Loucy (cell line): Measurements from ENCODE around the gene ARMH3.

Source experiments
- H2AFZ ChIP-seq: fragments of 200-600 bp; sonication (generic); 2 replicates; pipeline ENCODE4 v1.6.0; 2016; ENCODE audit warnings: antibody characterized with exemption, mild to moderate bottlenecking, low read length, moderate library complexity
- H3F3A ChIP-seq: fragments of 200-600 bp; 2 replicates; pipeline ENCODE4 v1.6.0; 2016; ENCODE audit warnings: antibody characterized with exemption, low read depth, mild to moderate bottlenecking
- H3K27me3 ChIP-seq: fragments of 200-600 bp; sonication (generic); 2 replicates; pipeline ENCODE4 v1.6.1; 2014; ENCODE audit warnings: low read length, mild to moderate bottlenecking; ENCODE audit not compliant: insufficient read depth, poor library complexity, severe bottlenecking
- H3K36me3 ChIP-seq: fragments of 200-600 bp; sonication (generic); 2 replicates; pipeline ENCODE4 v1.6.1; 2016; ENCODE audit warnings: low read length; ENCODE audit not compliant: insufficient read depth
- H3K4me1 ChIP-seq: fragments of 200-600 bp; sonication (generic); 2 replicates; pipeline ENCODE4 v1.5.1; 2014; ENCODE audit warnings: low read length, mild to moderate bottlenecking; ENCODE audit not compliant: insufficient read depth, poor library complexity, severe bottlenecking
- H3K4me2 ChIP-seq: fragments of 200-600 bp; sonication (generic); 2 replicates; pipeline ENCODE4 v1.6.0; 2014; ENCODE audit warnings: antibody characterized with exemption, low read length, low read depth, mild to moderate bottlenecking; ENCODE audit not compliant: poor library complexity, severe bottlenecking
- H3K4me3 ChIP-seq: fragments of 200-600 bp; sonication (generic); 2 replicates; pipeline ENCODE4 v1.5.1; 2014; ENCODE audit warnings: low read length, mild to moderate bottlenecking, mixed read lengths; ENCODE audit not compliant: poor library complexity, severe bottlenecking
- H3K79me2 ChIP-seq: fragments of 200-600 bp; sonication (generic); 2 replicates; pipeline ENCODE4 v1.6.1; 2014; ENCODE audit warnings: low read length; ENCODE audit not compliant: insufficient read depth
- H3K9ac ChIP-seq: fragments of 200-600 bp; sonication (generic); 2 replicates; pipeline ENCODE4 v1.6.0; 2014; ENCODE audit warnings: mild to moderate bottlenecking, low read depth, low read length, moderate library complexity; ENCODE audit not compliant: poor library complexity, severe bottlenecking
- H3K9me2 ChIP-seq: fragments of 200-600 bp; sonication (generic); replicated peaks from 2 replicates; pipeline ENCODE4 v1.6.1; 2016; ENCODE audit warnings: low read depth, low read length, mixed read lengths
- H3K9me3 ChIP-seq: fragments of 200-600 bp; sonication (generic); 2 replicates; pipeline ENCODE4 v1.6.1; 2014; ENCODE audit warnings: mild to moderate bottlenecking, antibody characterized with exemption, low read length, low read depth; ENCODE audit not compliant: insufficient read depth
- H4K20me1 ChIP-seq: fragments of 200-600 bp; sonication (generic); 2 replicates; pipeline ENCODE4 v1.6.0; 2014; ENCODE audit warnings: antibody characterized with exemption, low read length, mild to moderate bottlenecking; ENCODE audit not compliant: insufficient read depth, poor library complexity, severe bottlenecking
- EZH2phosphoT487 ChIP-seq: fragments of 200-600 bp; IDR thresholded peaks from 2 replicates; pipeline ENCODE4 v1.6.1; 2018; ENCODE audit warnings: antibody characterized with exemption, mild to moderate bottlenecking, moderate library complexity, borderline replicate concordance
- TF ChIP-seq, protein P1 (sequence below): fragments of 200-600 bp; sonication (generic); conservative IDR thresholded peaks from 2 replicates; pipeline ENCODE4 v1.5.1; 2014; ENCODE audit warnings: mild to moderate bottlenecking, antibody characterized with exemption, low read length

Gene ARMH3

DNA sequence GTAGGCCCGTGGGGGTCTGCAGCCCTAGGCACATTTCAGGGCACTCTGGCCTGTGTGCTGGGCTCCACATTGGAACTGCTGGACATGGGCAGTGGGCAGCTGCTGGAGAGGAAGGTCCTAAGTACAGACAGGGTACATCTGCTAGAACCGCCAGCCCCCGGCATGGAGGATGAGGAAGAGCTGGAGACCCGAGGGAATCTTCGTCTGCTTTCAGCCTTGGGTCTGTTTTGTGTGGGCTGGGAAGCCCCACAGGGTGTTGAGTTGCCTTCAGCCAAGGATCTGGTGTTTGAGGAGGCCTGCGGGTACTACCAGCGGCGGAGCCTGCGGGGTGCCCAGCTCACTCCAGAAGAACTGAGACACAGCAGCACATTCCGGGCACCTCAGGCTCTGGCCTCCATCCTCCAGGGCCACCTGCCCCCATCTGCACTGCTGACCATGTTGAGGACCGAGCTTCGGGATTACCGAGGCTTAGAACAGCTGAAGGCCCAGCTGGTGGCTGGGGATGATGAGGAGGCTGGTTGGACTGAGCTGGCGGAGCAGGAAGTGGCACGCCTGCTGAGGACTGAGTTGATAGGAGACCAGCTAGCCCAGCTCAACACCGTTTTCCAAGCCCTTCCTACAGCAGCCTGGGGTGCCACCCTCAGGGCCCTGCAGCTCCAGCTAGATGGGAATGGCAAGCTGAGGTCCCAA lies 10.6 kb upstream of the ARMH3 start:
- no peaks in the 10 kb centered on the region for H3K9me3 ChIP-seq
- peaks cover 24% of the 10 kb centered on the region for H3K79me2 ChIP-seq
- H3F3A ChIP-seq = peaks cover 7% of the 10 kb centered on the region; the same call in 1 of the 2 replicates
- TF ChIP-seq, protein P1, sequence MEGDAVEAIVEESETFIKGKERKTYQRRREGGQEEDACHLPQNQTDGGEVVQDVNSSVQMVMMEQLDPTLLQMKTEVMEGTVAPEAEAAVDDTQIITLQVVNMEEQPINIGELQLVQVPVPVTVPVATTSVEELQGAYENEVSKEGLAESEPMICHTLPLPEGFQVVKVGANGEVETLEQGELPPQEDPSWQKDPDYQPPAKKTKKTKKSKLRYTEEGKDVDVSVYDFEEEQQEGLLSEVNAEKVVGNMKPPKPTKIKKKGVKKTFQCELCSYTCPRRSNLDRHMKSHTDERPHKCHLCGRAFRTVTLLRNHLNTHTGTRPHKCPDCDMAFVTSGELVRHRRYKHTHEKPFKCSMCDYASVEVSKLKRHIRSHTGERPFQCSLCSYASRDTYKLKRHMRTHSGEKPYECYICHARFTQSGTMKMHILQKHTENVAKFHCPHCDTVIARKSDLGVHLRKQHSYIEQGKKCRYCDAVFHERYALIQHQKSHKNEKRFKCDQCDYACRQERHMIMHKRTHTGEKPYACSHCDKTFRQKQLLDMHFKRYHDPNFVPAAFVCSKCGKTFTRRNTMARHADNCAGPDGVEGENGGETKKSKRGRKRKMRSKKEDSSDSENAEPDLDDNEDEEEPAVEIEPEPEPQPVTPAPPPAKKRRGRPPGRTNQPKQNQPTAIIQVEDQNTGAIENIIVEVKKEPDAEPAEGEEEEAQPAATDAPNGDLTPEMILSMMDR = no peak
- no peak for TF ChIP-seq EZH2phosphoT487
- H3K9me2 ChIP-seq = no peaks in the 10 kb centered on the region
- H2AFZ ChIP-seq = no peak overlapping the region
- H3K4me3 ChIP-seq = peak overlapping the region; percentile 87
- H3K36me3 ChIP-seq = no peaks in the 10 kb centered on the region
- H3K27me3 ChIP-seq = no peaks in the 10 kb centered on the region
- peaks cover 16% of the 10 kb centered on the region for H3K4me1 ChIP-seq
- H3K4me2 ChIP-seq = peak overlapping the region; percentile 94
- peak overlapping the region; percentile 86 for H3K9ac ChIP-seq
- H4K20me1 ChIP-seq = peaks cover 20% of the 10 kb centered on the region

DNA sequence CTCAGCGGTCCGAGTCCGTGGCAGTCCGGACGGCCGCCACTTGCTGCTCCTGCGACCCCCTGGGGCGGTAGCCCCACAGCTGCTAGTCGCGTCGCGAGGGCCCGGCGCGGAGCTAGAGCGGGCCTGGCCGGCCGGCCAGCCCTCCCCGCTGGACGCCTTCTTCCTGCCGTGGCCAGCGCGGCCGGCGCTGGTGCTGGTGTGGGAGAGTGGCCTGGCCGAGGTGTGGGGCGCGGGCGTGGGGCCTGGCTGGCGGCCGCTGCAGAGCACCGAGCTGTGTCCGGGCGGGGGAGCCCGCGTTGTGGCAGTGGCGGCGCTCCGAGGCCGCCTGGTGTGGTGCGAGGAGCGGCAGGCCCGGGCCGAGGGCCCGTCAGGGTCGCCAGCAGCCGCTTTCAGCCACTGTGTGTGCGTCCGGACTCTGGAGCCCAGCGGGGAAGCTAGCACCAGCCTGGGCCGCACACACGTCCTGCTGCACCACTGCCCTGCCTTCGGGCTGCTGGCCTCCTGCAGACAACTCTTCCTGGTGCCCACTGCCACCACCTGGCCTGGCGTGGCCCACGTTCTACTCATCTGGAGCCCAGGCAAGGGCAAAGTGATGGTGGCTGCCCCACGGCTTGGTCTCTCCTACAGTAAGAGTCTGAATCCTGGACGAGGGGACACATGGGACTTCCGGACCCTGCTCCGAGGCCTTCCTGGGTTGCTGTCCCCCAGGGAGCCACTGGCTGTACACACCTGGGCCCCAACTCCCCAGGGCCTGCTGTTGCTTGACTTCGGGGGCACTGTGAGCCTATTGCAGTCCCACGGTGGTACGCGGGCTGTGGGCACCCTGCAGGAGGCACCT lies 9.8 kb upstream of the ARMH3 start:
- peaks cover 20% of the 10 kb centered on the region for H4K20me1 ChIP-seq
- H3K4me1 ChIP-seq = peaks cover 16% of the 10 kb centered on the region
- H3F3A ChIP-seq = peaks cover 7% of the 10 kb centered on the region; the same call in 1 of the 2 replicates
- H3K27me3 ChIP-seq = no peaks in the 10 kb centered on the region
- H3K79me2 ChIP-seq = peaks cover 24% of the 10 kb centered on the region
- TF ChIP-seq, protein P1 = 0 out of 2 replicates have a peak, but pooled peaks have one; percentile 14
- TF ChIP-seq EZH2phosphoT487 = no peak
- H3K36me3 ChIP-seq = no peaks in the 10 kb centered on the region
- no peaks in the 10 kb centered on the region for H3K9me2 ChIP-seq
- peak overlapping the region; percentile 86 for H3K9ac ChIP-seq
- H3K4me2 ChIP-seq = peak overlapping the region; percentile 94
- H3K4me3 ChIP-seq = peak overlapping the region; percentile 87
- H2AFZ ChIP-seq = peak overlapping the region; percentile 71; the same call in 1 of the 2 replicates
- H3K9me3 ChIP-seq = no peaks in the 10 kb centered on the region

DNA sequence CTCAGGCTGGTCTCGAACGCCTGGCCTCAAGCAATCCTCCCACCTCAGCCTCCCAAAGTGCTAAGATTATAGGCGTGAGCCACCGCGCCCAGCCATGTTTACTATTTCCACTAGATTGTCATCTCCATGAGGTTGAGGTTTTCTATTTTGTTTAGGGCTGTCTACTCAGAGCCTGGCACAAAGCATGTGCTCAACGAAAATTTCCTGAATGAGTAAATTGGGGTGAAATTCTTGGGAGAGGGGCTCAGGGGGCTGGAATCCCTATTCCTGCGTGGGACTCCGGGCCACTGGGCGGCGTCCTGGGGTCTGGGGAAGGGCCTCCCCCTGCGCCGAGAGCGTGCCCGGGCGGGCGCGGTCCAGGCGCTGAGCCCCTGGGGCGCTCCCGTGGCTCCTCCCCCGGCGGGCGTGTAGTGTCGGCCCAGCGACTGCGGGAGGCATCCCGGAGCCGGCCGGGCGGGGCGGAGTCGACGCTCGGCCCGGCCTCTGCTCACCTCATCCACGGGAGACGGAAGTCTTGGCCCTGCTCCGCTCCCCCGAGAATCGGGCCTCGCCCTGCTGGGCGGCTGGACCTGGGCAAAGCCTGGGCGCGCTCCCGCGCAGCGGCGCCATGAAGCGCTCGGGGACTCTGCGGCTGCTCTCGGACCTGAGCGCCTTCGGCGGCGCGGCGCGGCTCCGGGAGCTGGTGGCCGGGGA lies 9.0 kb upstream of the ARMH3 start, which contains the start of gene HPS6:
TSS of gene HPS6 (plus strand) at position 482 of the 693 bp plus-strand sequence. CDS start at position 608, 126 bp downstream.
- H2AFZ ChIP-seq = peak within 1 kb of the TSS; percentile 86

More for the DNA sequence above, 9.0 kb upstream of the ARMH3 start, which contains the start of gene HPS6:
- Histone ChIP-seq H3F3A (peaks cover 7% of the 10 kb centered on the region; the same call in 1 of the 2 replicates), H3K9ac (peak within 1 kb of the TSS; percentile 86), H3K79me2 (peaks cover 24% of the 10 kb centered on the region), H3K4me2 (peak within 1 kb of the TSS; percentile 94), H3K4me1 (peaks cover 16% of the 10 kb centered on the region), H3K27me3 (no peaks in the 10 kb centered on the region), H3K9me2 (no peaks in the 10 kb centered on the region), H3K36me3 (no peaks in the 10 kb centered on the region), H3K9me3 (no peaks in the 10 kb centered on the region), H3K4me3 (peak within 1 kb of the TSS; percentile 87), H4K20me1 (peaks cover 20% of the 10 kb centered on the region)
- TF ChIP-seq, protein P1 = peak; percentile 59
- no peak for TF ChIP-seq EZH2phosphoT487
